Activated CD4-positive, alpha-beta T cell treated with anti-CD3 and anti-CD28 coated beads, Interleukin-2, amount 50 U/mL, for 4 hours (primary cell): Measurements from ENCODE around the gene SRRM3.
"Not testable (repeated sequence)": the region's sequence is repeated elsewhere in the genome, so short reads cannot be mapped to it uniquely, and the experiment has no call there.

Experiments used
- DNase-seq, 2 experiments: peaks; one replicate each; pipeline ENCODE4 v3.0.0-alpha.2; 2020

The SRRM3 gene

GRCh38 chr7:76292911-76293310 is 91.2 kb downstream of the SRRM3 start:
- DNase-seq: not testable (repeated sequence)

- DNase-seq: no peak
Observed at GRCh38 chr7:76293407-76293901, 91.8 kb downstream of the SRRM3 start.

DNA sequence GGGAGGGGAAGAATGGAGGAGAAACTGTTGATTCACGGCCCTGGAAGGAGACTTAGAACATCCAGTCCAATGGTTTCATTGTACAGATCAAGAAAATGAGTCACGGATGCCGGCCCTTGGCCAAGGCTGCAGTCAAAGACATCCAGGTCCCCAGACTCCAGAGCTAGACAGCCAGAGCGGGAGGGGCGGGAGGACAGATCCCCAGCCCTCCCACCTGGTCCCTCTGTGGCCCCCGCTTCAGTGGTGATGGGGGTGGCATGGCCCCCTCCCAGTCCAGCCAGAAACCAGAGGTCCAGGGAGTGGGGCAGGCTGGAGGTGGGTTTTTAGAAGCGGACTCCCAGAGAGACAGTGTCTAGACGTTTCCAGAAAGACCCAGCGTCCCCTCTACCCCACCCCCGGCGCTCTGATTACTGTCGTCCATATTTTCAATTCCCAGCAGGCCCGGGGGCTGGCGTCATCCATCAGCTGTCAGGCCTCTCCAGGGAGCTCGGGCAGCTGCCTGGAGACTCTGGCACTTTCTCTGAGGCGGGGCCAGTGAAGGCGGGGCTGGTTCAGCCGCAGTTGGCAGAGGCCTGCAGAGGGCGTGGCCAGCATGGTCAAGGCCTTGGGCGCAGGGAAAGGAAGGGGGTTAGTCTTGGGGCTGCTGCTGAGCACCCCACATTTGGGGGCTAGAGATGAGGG is 92.8 kb downstream of the SRRM3 start:
- DNase-seq: no peak

GRCh38 chr7:76296743-76297740 is 95.3 kb downstream of the SRRM3 start:
- DNase-seq: no peak

DNA sequence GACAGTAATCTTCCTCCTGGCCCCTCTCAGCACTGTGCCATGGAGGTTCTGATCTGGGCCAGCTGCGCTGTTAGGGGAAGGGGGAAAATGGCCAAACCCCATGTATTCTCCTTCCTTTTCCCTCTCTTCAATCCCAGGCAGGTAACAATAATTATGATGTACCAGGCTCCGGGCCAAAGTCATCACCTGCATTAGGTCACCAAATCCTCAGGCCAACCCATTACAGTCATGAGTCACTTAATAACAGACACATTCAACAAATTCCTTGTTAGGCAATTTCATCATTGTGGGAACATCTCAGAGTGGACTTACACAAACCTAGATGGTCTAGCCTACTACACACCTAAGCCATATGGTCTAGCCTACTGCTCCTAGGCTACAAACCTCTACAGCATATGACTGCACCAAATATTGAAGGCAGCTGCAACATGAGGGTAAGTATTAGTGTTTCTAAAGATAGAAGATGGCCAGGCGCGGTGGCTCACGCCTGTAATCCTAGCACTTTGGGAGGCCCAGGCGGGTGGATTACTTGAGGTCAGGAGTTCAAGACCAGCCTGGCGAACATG is 98.6 kb downstream of the SRRM3 start:
- no peak for DNase-seq

GRCh38 chr7:76301000-76301399 is 99.3 kb downstream of the SRRM3 start:
- DNase-seq: no peak

DNA sequence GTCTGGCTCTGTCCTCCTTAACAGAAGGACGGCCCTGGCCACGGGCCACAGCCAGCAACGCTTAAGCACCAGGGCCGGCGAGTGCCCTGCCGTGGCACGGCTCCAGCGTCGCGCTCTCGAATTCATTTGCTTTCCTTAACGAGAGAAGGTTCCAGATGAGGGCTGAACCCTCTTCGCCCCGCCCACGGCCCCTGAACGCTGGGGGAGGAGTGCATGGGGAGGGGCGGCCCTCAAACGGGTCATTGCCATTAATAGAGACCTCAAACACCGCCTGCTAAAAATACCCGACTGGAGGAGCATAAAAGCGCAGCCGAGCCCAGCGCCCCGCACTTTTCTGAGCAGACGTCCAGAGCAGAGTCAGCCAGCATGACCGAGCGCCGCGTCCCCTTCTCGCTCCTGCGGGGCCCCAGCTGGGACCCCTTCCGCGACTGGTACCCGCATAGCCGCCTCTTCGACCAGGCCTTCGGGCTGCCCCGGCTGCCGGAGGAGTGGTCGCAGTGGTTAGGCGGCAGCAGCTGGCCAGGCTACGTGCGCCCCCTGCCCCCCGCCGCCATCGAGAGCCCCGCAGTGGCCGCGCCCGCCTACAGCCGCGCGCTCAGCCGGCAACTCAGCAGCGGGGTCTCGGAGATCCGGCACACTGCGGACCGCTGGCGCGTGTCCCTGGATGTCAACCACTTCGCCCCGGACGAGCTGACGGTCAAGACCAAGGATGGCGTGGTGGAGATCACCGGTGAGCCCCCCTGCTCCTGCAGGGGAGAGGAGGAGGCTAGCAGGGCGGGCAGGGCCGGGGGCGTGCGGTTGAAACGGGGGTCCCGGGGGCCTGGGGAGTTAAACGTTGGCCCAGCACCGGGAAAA is 100.9 kb downstream of the SRRM3 start, which contains the start of gene HSPB1:
Gene HSPB1 (plus strand): TSS at position 327 of the 855 bp plus-strand sequence. CDS start 40 bp downstream, at position 367.
- peak; percentile 64 to 66 for DNase-seq

- peak; percentile 73 to 76 for DNase-seq
Observed at GRCh38 chr7:76303202-76304147, 101.8 kb downstream of the SRRM3 start.

DNA sequence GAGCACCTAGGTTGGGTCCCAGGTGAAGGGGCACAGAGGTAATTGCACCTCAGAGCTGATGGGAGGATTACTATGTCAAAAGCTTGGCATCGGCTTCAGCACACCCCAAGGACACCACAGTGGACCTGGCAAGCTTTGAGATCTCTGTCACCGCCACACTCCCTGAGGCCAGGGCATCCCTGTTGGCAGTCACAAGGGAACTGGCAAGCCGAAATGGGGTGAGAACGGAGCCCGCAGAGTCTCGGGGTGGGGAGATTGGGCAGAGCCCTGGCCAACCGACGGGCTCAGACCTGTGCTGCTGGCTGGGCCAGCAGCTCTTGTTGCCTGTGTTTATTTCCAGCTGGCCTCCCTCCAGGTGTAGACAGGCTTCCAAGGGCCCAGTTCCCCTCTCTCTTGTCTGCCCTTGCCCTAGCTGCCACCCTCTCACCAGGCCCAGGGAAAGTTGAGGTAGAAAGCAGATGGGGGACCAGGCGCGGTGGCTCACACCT is 103.2 kb downstream of the SRRM3 start:
- DNase-seq: no peak

DNA sequence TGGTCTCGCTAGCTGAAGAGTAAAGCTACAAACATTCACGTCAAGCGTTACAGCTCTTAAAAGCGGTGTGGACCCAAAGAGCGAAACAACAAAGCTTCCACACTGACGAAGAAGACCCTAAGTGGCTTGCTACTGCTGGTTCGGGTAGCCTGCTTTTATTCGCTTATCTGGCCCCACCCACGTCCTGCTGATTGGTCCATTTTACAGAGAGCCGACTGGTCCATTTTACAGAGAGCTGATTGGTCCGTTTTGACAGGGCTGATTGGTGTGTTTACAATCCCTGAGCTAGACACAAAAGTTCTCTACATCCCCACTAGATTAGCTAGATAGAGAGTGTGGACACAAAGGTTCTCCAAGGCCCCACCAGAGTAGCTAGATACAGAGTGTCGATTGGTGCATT is 107.2 kb downstream of the SRRM3 start:
- not testable (repeated sequence) for DNase-seq

GRCh38 chr7:76309341-76310101 is 107.8 kb downstream of the SRRM3 start:
- not testable (repeated sequence) for DNase-seq

GRCh38 chr7:76310102-76310957 is 108.6 kb downstream of the SRRM3 start:
- DNase-seq: no peak

- DNase-seq: not testable (repeated sequence)
Observed at GRCh38 chr7:76311838-76312237, 110.1 kb downstream of the SRRM3 start.

GRCh38 chr7:76314042-76314721 is 112.5 kb downstream of the SRRM3 start:
- DNase-seq: peak; percentile 95 to 97

DNA sequence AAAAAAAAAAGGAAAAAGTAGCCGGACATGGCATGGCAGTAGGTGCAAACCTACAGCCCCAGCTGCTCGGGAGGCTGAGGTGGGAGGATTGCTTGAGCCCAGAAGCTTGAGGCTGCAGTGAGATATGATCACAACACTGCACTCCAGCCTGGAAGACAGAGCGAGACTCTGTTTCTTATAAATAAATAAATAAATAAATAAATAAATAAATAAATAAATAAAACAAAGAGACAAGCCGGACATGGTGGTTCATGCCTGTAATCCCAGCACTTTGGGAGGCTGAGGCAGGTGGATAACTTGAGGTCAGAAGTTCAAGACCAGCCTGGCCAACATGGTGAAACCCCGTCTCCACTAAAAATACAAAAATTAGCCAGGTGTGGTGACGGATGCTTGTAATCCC is 113.0 kb downstream of the SRRM3 start:
- DNase-seq: not testable (repeated sequence)

DNA sequence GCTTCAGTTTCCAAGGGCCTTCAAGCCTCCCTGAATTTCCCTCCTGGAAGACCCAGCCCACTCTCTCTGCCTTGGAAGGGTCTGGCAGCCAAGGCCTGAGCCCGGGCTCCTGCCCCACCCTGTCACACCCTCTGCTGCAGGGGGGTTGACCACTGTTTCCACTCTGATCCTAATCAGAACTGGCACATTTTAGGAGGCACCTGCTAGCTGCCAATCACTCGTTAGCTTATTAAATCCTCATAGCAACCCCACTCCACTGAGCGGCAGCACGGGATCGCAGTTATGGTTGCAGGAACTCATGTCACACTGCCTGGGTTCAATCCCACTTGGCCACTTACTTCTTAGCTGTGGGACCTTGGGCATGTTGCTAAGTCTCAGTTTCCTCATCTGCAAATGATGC is 113.7 kb downstream of the SRRM3 start:
- no peak for DNase-seq

DNA sequence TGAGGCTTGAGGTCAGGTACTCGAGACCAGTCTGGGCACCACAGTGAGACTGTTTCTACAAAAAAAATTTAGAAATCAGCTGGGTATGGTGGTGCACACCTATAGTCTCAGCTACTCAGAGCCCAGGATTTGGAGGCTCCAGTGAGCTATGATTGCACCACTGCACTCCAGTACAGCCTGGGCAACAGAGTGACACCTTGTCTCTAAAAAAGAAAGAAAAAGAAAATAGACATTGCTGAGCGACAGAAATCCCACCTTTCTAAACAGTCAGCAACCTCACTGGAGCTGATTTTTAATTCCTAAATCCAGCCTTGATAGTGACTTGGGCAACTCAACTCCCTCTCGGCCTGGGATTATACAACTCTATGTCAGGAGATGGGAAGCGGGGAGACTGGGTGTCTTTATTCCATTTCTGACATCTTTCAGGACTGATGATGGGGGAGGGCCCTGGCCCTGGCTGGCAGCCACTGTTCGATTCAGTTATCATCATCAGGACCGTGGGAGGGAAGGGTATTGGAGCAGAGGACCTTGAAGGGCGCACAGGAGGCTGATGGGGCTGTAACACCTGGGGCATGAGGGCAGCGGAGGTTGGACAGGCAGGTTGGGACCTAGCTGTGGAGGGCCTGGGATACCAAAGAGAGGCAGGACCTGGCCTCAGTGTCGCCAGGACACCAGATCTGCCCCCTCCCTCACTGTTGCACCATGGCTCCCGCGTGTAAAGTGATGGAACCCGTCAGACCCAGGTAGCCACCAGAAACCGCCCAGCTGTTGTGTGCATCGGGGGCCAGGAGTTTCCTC is 115.5 kb downstream of the SRRM3 start:
- DNase-seq: no peak
